Gastrocnemius medialis (tissue), 4 donors: Measurements from ENCODE around the gene MT1E.

ENCODE experiments used
- CTCF ChIP-seq, 5 experiments: fragments of 450-650 bp in 3 of 5; fragments of 200-600 bp in 2 of 5; sonication (generic) in 2 of 5; IDR thresholded peaks in 4 of 5; conservative IDR thresholded peaks in 1 of 5; 1 replicate in 4 of 5; 2 replicates in 1 of 5; pipeline ENCODE4 v1.5.1; 2016 to 2019; ENCODE audit warnings: antibody characterized with exemption in 5 of 5, mild to moderate bottlenecking in 3 of 5, moderate library complexity in 3 of 5
- POLR2A ChIP-seq, 2 donors: fragments of 450-650 bp; IDR thresholded peaks; one replicate each; pipeline ENCODE4 v1.6.1; 2017; ENCODE audit warnings: antibody characterized with exemption in 2 of 2, mild to moderate bottlenecking in 2 of 2, moderate library complexity in 2 of 2

- TF ChIP-seq CTCF (IDR thresholded peaks at IDR 0.05 in 4 of 5, conservative IDR thresholded peaks at IDR 0.05 in 1 of 5) (no peak), POLR2A (IDR thresholded peaks at IDR 0.05) (no peak)
Observed at GRCh38 chr16:56623637-56624036, 1.9 kb upstream of the MT1E start.
